Measurements from ENCODE around the gene ZNF624.
"Not testable (repeated sequence)": the region's sequence is repeated elsewhere in the genome, so short reads cannot be mapped to it uniquely, and the experiment has no call there.

The ZNF624 gene

DNA sequence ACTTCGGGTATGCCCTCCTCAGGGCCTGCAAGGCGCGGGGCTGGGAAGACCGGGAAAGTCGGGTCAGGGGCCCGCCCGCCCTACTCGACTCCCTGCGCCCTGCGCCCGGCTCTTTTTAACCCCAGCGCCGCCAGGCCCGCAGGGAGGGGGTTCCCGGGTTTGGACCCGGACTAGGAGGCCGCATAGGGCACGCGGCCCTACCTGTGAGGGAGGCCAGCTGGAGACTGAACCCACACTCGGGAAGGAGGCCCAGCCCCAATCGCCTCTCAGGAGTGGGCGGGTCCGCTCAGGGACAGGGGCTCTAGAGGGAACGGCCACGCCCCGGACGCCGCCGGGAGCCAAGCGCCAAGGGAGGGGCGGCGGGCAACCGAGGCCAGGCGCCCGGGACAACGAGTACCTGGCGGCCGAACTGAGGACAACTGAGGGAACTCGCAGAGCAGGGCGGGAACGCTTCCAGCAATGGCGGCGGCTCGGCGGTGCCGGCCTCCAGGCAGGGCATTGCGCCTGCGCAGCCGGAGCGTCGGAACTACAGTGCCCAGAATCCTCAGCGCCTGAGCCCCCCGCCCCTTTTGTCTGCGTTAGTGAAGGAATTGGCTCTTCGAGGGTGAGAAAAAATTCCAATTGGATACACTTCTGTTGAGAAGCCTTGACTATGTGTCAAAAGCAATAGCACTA is at the start of gene ZNF624:
Gene ZNF624, minus strand, starts transcription at position 484 of the 675 bp plus-strand sequence.
- Histone ChIP-seq H3K4me1 (ENCODE audit: control insufficient read depth, insufficient read depth, low read length) (no peaks in the 10 kb centered on the region), H3K36me3 (ENCODE audit: control insufficient read depth, insufficient read depth, low read length) (no peaks in the 10 kb centered on the region), H3K27ac (ENCODE audit: low read length) (no peak within 1 kb of the TSS), H3K9me3 (ENCODE audit: control insufficient read depth, insufficient read depth, low read length) (no peaks in the 10 kb centered on the region), H3K4me3 (ENCODE audit: low read length) (peak within 1 kb of the TSS; percentile 59), H3K27me3 (ENCODE audit: control insufficient read depth, insufficient read depth, low read length) (no peaks in the 10 kb centered on the region)
- DNase-seq (ENCODE audit: low read depth, low spot score) = peak; percentile 91
- no CpG with 5 or more reads among the region's 55 CpGs for WGBS (ENCODE audit: insufficient coverage, insufficient read length)

GRCh38 chr17:16697603-16698002 is 44.0 kb upstream of the ZNF624 start:
- WGBS (ENCODE audit: insufficient coverage, insufficient read length) = no CpG with 5 or more reads among the region's 5 CpGs
- not testable (repeated sequence) for DNase-seq (ENCODE audit: low read depth, low spot score); H3K4me3 ChIP-seq (ENCODE audit: low read length); H3K4me1 ChIP-seq (ENCODE audit: control insufficient read depth, insufficient read depth, low read length); H3K36me3 ChIP-seq (ENCODE audit: control insufficient read depth, insufficient read depth, low read length); H3K9me3 ChIP-seq (ENCODE audit: control insufficient read depth, insufficient read depth, low read length); H3K27ac ChIP-seq (ENCODE audit: low read length); H3K27me3 ChIP-seq (ENCODE audit: control insufficient read depth, insufficient read depth, low read length)

DNA sequence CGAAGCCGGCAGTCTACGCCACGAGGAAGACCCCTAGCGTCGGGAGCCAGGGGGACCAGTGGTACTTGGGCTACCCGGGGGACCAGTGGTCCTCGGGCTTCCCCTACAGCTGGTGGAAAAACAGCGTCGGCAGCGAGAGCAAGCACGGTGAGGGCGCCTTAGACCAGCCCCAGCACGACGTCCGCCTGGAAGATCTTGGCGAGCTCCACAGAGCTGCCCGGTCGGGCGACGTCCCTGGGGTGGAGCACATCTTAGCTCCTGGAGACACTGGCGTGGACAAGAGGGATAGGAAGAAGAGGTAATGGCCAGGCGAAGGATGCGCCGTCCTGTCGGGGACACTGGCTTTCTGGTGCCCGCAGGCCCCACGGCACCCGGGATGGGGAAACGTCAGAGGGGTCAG is 36.8 kb upstream of the ZNF624 start:
- H3K36me3 ChIP-seq (ENCODE audit: control insufficient read depth, insufficient read depth, low read length); H3K9me3 ChIP-seq (ENCODE audit: control insufficient read depth, insufficient read depth, low read length); H3K27me3 ChIP-seq (ENCODE audit: control insufficient read depth, insufficient read depth, low read length); H3K27ac ChIP-seq (ENCODE audit: low read length); DNase-seq (ENCODE audit: low read depth, low spot score); H3K4me1 ChIP-seq (ENCODE audit: control insufficient read depth, insufficient read depth, low read length); H3K4me3 ChIP-seq (ENCODE audit: low read length): not testable (repeated sequence)
- no CpG with 5 or more reads among the region's 30 CpGs for WGBS (ENCODE audit: insufficient coverage, insufficient read length)

- not testable (repeated sequence) for H3K36me3 ChIP-seq (ENCODE audit: control insufficient read depth, insufficient read depth, low read length); H3K27me3 ChIP-seq (ENCODE audit: control insufficient read depth, insufficient read depth, low read length); DNase-seq (ENCODE audit: low read depth, low spot score); H3K4me1 ChIP-seq (ENCODE audit: control insufficient read depth, insufficient read depth, low read length); H3K9me3 ChIP-seq (ENCODE audit: control insufficient read depth, insufficient read depth, low read length); H3K4me3 ChIP-seq (ENCODE audit: low read length); H3K27ac ChIP-seq (ENCODE audit: low read length)
- no CpG with 5 or more reads among the region's 33 CpGs for WGBS (ENCODE audit: insufficient coverage, insufficient read length)
Observed at GRCh38 chr17:16689731-16690281, 36.2 kb upstream of the ZNF624 start, which contains the start of gene CCDC144A. CCDC144A (plus strand) TSS chr17:16690241; CDS start chr17:16690401, 160 bp downstream.

- H3K27me3 ChIP-seq (ENCODE audit: control insufficient read depth, insufficient read depth, low read length); H3K9me3 ChIP-seq (ENCODE audit: control insufficient read depth, insufficient read depth, low read length); H3K27ac ChIP-seq (ENCODE audit: low read length); H3K36me3 ChIP-seq (ENCODE audit: control insufficient read depth, insufficient read depth, low read length); H3K4me3 ChIP-seq (ENCODE audit: low read length); DNase-seq (ENCODE audit: low read depth, low spot score); H3K4me1 ChIP-seq (ENCODE audit: control insufficient read depth, insufficient read depth, low read length): not testable (repeated sequence)
- no CpG with 5 or more reads among the region's 5 CpGs for WGBS (ENCODE audit: insufficient coverage, insufficient read length)
Observed at GRCh38 chr17:16687151-16687550, 33.5 kb upstream of the ZNF624 start.

DNA sequence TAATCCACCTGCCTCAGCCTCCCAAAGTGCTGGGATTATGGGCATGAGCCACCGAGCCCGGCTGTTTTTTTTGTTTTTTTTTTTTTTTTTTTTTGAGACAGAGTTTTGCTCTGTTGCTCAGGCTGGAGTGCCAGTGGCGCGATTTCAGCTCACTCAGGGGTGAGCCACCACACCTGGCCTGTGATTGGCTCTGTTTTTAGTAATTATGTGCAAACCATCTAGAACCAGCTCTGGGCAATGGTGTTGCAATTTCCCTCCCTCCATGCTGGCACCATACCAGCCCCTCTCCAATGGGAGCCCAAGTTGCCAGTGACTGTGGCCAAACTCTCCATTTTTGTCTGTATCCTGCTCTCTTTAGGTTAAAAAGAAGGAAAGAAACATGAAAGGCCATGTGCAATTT is 32.4 kb upstream of the ZNF624 start:
- WGBS (ENCODE audit: insufficient coverage, insufficient read length) = no CpG with 5 or more reads among the region's 4 CpGs
- not testable (repeated sequence) for H3K4me3 ChIP-seq (ENCODE audit: low read length); H3K27ac ChIP-seq (ENCODE audit: low read length); H3K4me1 ChIP-seq (ENCODE audit: control insufficient read depth, insufficient read depth, low read length); H3K36me3 ChIP-seq (ENCODE audit: control insufficient read depth, insufficient read depth, low read length); H3K9me3 ChIP-seq (ENCODE audit: control insufficient read depth, insufficient read depth, low read length); DNase-seq (ENCODE audit: low read depth, low spot score); H3K27me3 ChIP-seq (ENCODE audit: control insufficient read depth, insufficient read depth, low read length)

DNA sequence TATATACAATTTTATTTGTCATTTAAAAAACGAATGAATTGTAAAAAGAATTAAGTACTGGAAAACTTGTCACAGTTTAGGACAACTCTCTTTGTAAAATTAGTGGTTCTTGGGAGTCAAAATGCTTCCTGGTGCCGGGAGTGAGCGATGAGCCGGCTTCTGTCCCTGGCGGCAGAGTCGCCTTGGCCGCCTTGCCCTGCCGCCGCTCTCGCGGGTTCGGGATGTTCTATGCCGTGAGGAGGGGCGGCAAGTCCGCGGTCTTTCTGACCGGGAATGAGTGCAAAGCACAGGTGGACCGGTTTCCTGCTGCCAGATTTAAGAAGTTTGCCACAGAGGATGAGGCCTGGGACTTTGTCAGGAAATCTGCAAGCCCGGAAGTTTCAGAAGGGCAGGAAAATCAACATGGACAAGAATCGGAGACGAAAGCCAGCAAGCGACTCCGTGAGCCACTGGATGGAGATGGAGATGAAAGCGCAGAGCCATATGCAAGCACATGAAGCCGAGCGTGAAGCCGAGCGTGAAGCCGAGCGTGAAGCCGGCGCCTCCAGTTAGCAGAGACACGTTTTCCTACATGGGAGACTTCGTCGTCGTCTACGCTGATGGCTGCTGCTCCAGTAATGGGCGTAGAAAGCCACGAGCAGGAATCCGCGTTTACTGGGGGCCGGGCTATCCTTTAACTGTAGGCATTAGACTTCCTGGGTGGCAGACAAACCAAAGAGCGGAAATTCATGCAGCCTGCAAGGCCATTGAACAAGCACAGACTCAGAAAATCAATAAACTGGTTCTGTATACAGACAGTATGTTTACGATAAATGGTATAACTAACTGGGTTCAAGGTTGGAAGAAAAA is 29.9 kb upstream of the ZNF624 start:
- not testable (repeated sequence) for H3K36me3 ChIP-seq (ENCODE audit: control insufficient read depth, insufficient read depth, low read length); H3K27ac ChIP-seq (ENCODE audit: low read length); H3K27me3 ChIP-seq (ENCODE audit: control insufficient read depth, insufficient read depth, low read length); H3K4me1 ChIP-seq (ENCODE audit: control insufficient read depth, insufficient read depth, low read length); H3K9me3 ChIP-seq (ENCODE audit: control insufficient read depth, insufficient read depth, low read length); DNase-seq (ENCODE audit: low read depth, low spot score); H3K4me3 ChIP-seq (ENCODE audit: low read length)
- WGBS (ENCODE audit: insufficient coverage, insufficient read length) = no CpG with 5 or more reads among the region's 44 CpGs

DNA sequence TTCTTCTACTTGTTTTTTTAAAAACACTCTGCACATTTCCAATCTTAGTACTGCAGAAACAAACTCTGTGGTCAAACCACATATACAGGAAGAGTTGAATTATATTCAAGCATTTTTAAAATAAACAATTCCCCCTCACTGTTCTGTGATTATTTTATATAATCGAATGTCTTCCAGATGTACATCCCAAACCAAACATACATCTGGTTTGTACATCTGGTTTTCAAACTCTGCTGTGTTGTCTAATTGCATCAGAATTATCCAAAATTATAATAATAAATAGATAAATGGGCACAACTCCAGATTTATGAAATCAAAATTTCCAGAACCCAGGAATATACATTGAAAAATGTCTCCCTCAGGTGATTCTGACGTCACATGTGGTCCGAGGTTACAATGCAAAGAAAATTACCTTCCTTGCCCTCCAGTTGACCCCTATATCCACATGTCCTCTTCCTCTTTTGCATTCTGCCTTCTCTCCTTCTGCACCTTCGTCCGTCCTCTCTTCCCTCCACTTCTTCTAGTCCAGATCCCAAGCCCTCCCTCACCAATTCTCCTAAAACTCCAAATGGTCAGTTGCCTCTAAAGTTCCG is 23.1 kb upstream of the ZNF624 start:
- no peak for DNase-seq (ENCODE audit: low read depth, low spot score)
- H3K9me3 ChIP-seq (ENCODE audit: control insufficient read depth, insufficient read depth, low read length) = no peaks in the 10 kb centered on the region
- H3K27me3 ChIP-seq (ENCODE audit: control insufficient read depth, insufficient read depth, low read length) = no peaks in the 10 kb centered on the region
- WGBS (ENCODE audit: insufficient coverage, insufficient read length) = no CpG with 5 or more reads among the region's 6 CpGs
- no peaks in the 10 kb centered on the region; the same call in 1 of the 2 replicates for H3K4me1 ChIP-seq (ENCODE audit: control insufficient read depth, insufficient read depth, low read length)
- no peak overlapping the region for H3K4me3 ChIP-seq (ENCODE audit: low read length)
- no peaks in the 10 kb centered on the region for H3K36me3 ChIP-seq (ENCODE audit: control insufficient read depth, insufficient read depth, low read length)
- H3K27ac ChIP-seq (ENCODE audit: low read length) = no peak overlapping the region

DNA sequence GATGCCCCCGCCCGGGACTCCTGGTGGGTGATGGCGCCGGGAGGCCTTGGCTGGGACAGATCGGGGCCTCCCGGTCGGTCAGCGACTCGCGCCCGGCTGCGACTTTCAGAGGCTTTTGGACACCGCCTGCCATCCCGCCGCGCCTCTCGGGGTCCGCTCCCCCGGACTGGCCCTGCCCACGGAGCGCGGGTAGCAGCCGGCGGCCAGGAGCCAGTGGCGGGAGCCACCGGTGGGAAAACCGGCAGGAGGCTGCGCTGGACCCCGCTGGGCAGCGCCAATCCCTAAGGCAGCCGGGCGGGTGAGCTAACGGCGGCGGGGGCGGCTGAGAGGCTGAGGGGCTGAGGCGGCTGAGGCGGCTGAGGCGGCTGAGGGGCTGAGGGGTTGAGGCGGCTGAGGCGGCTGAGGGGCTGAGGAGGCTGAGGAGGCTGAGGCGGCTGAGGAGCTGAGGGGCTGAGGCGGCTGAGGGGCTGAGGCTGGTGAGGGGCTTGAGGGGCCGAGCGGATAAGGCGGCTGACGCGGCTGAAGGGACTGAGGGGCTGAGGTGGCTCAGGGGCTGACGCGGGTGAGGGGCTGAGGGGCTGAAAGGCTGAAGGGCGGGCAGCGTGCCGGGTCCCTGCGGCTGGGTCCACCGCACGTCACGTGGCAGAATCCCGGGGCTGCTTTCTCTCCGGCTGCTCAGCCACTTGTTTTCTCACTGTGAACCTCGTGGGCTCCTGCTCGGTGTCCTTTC is 13.4 kb upstream of the ZNF624 start:
- not testable (repeated sequence) for H3K9me3 ChIP-seq (ENCODE audit: control insufficient read depth, insufficient read depth, low read length); H3K27me3 ChIP-seq (ENCODE audit: control insufficient read depth, insufficient read depth, low read length); H3K36me3 ChIP-seq (ENCODE audit: control insufficient read depth, insufficient read depth, low read length); H3K27ac ChIP-seq (ENCODE audit: low read length); DNase-seq (ENCODE audit: low read depth, low spot score); H3K4me1 ChIP-seq (ENCODE audit: control insufficient read depth, insufficient read depth, low read length)
- WGBS (ENCODE audit: insufficient coverage, insufficient read length) = no CpG with 5 or more reads among the region's 61 CpGs
- peak overlapping the region; percentile 44; the same call in 1 of the 2 replicates for H3K4me3 ChIP-seq (ENCODE audit: low read length)

- not testable (repeated sequence) for H3K27me3 ChIP-seq (ENCODE audit: control insufficient read depth, insufficient read depth, low read length); H3K27ac ChIP-seq (ENCODE audit: low read length)
- no CpG with 5 or more reads among the region's 24 CpGs for WGBS (ENCODE audit: insufficient coverage, insufficient read length)
Observed at GRCh38 chr17:16666553-16666906, 12.9 kb upstream of the ZNF624 start.

More at GRCh38 chr17:16666553-16666906, 12.9 kb upstream of the ZNF624 start:
- not testable (repeated sequence) for H3K9me3 ChIP-seq (ENCODE audit: control insufficient read depth, insufficient read depth, low read length); H3K4me1 ChIP-seq (ENCODE audit: control insufficient read depth, insufficient read depth, low read length); DNase-seq (ENCODE audit: low read depth, low spot score); H3K36me3 ChIP-seq (ENCODE audit: control insufficient read depth, insufficient read depth, low read length)
- peak overlapping the region; percentile 44; the same call in 1 of the 2 replicates for H3K4me3 ChIP-seq (ENCODE audit: low read length)

All from iPS DF 6.9 (cell line).